ENCODE measurements around the gene PURB. TPM values are rescaled to one million over a fixed set of nuclear protein-coding genes. Genes with fewer than 3 reads are reported as not detected.

Gene PURB
- total and polyA plus RNA-seq, 3 donors from 2014 or later, result 14.7 to 23.9 (median 22.4) TPM

DNA sequence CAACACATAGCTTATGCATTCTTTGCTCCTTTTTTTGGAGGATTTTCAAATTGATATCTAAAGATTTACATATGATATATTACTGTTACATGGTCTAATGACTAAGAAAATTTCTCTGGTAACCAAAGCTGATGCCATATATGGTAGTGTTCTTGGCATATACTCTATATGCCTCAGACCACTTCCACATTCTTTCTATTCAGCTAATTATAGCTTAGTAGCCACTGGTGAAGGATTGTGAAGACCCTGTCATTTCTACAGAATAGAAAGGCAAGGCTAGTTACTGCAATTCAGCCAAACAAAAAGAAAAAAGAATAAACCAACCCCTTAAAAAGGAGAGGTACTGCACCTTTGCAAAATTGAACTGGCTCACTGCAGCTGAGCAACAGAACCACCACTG lies 3.7 kb downstream of the PURB start:
- intact Hi-C loops (cut with DNase I; ENCODE audit: low total_unique reads), result no loop called here
- Histone ChIP-seq H3K4me3 (no peak overlapping the region), H3K36me3 (ENCODE audit: low read depth, missing control alignments) (no peaks in the 10 kb centered on the region), H3K27me3 (no peaks in the 10 kb centered on the region), H3K4me1 (peaks cover 26% of the 10 kb centered on the region), H3K27ac (no peak overlapping the region), H3K9me3 (no peaks in the 10 kb centered on the region)
- DNase-seq, result no peak
- TF ChIP-seq CTCF (IDR thresholded peaks at IDR 0.05) (no peak), POLR2A (IDR thresholded peaks at IDR 0.05) (no peak)

GRCh38 chr7:44881066-44881600 lies 4.2 kb downstream of the PURB start:
- TF ChIP-seq CTCF (IDR thresholded peaks at IDR 0.05), result no peak
- no peak for TF ChIP-seq POLR2A (IDR thresholded peaks at IDR 0.05)
- Histone ChIP-seq H3K36me3 (ENCODE audit: low read depth, missing control alignments) (no peaks in the 10 kb centered on the region), H3K27me3 (no peaks in the 10 kb centered on the region), H3K4me3 (no peak overlapping the region), H3K9me3 (no peaks in the 10 kb centered on the region), H3K27ac (no peak overlapping the region), H3K4me1 (peaks cover 26% of the 10 kb centered on the region)
- intact Hi-C loops (cut with DNase I; ENCODE audit: low total_unique reads), result no loop called here
- DNase-seq, result no peak
- 33 to 37% methylated on average over 1 of the region's 1 CpG for WGBS, 2 donors

- no peaks in the 10 kb centered on the region for H3K9me3 ChIP-seq
- no peak overlapping the region for H3K27ac ChIP-seq
- no peak for TF ChIP-seq POLR2A (IDR thresholded peaks at IDR 0.05)
- TF ChIP-seq CTCF (IDR thresholded peaks at IDR 0.05), result no peak
- no peaks in the 10 kb centered on the region for H3K27me3 ChIP-seq
- intact Hi-C loops (cut with DNase I; ENCODE audit: low total_unique reads), result no loop called here
- no peak overlapping the region for H3K4me3 ChIP-seq
- no peak for DNase-seq
- 45 to 51% methylated on average over 4 of the region's 4 CpGs for WGBS, 2 donors
- H3K36me3 ChIP-seq (ENCODE audit: low read depth, missing control alignments), result no peaks in the 10 kb centered on the region
- H3K4me1 ChIP-seq, result peaks cover 26% of the 10 kb centered on the region
Measured at GRCh38 chr7:44880317-44881018, 4.9 kb downstream of the PURB start.

DNA sequence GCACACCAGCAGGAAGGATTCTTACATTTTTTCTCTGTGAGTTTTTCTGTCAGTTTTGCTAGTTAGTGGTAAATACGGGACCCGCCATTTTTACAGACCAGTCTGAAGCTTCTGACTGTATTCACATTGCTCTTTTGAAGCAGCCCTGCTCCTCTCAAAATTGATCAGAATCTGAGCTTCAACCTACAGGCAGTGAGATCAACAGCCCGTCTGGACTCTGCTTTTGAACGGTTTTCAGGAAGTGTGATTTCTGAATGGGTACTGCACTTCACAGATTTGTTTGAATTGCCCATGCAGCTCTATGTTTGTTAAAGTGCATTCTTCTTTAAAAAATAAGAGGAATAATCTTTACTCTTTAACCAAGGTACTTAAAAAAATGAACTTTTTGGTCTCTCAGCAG lies 8.9 kb downstream of the PURB start:
- Histone ChIP-seq H3K36me3 (ENCODE audit: low read depth, missing control alignments) (no peaks in the 10 kb centered on the region), H3K4me1 (peaks cover 12% of the 10 kb centered on the region), H3K4me3 (no peak overlapping the region), H3K27me3 (no peaks in the 10 kb centered on the region), H3K27ac (no peak overlapping the region), H3K9me3 (no peaks in the 10 kb centered on the region)
- TF ChIP-seq POLR2A (IDR thresholded peaks at IDR 0.05), result no peak
- no peak for TF ChIP-seq CTCF (IDR thresholded peaks at IDR 0.05)
- DNase-seq, result no peak
- intact Hi-C loops (cut with DNase I; ENCODE audit: low total_unique reads), result no loop called here
- WGBS, 2 donors, result 84 to 85% methylated on average over 4 of the region's 4 CpGs

DNA sequence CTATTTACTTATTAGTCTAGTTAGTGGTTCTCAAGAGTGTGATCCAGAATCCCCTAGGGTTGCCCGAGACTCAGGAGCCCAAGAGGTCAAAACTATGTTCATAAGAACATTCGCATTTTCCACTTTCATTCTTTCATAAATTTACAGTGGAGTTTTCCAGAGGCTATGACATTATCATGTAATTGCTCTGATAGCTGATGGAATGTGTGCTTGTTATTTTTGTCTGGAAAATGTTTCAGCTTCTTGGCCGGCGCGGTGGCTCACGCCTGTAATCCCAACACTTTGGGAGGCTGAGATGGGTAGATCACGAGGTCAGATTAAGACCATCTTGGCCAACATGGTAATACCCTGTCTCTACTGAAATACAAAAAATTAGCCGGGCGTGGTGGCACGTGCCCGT lies 10.1 kb downstream of the PURB start:
- H3K27ac ChIP-seq, result no peak overlapping the region
- intact Hi-C loops (cut with DNase I; ENCODE audit: low total_unique reads), result no loop called here
- no peak overlapping the region for H3K4me3 ChIP-seq
- H3K9me3 ChIP-seq, result no peaks in the 10 kb centered on the region
- H3K4me1 ChIP-seq, result peaks cover 2% of the 10 kb centered on the region
- H3K36me3 ChIP-seq (ENCODE audit: low read depth, missing control alignments), result no peaks in the 10 kb centered on the region
- H3K27me3 ChIP-seq, result no peaks in the 10 kb centered on the region
- no peak for TF ChIP-seq CTCF (IDR thresholded peaks at IDR 0.05)
- 71 to 74% methylated on average over 11 of the region's 11 CpGs for WGBS, 2 donors
- DNase-seq, result no peak
